HG03196 (cell line): Measurements from ENCODE around the gene RAB3GAP1.
"Not testable (repeated sequence)": the region's sequence is repeated elsewhere in the genome, so short reads cannot be mapped to it uniquely, and the experiment has no call there.

Experiments
- ATAC-seq: cut with Tn5 transposase; IDR thresholded peaks from one replicate; pipeline ENCODE4 v1.9.1; 2021; ENCODE audit not compliant: unreplicated experiment

RAB3GAP1 gene

GRCh38 chr2:135052997-135053474, 944 bp downstream of the RAB3GAP1 start:
- peak; percentile 37 for ATAC-seq

DNA sequence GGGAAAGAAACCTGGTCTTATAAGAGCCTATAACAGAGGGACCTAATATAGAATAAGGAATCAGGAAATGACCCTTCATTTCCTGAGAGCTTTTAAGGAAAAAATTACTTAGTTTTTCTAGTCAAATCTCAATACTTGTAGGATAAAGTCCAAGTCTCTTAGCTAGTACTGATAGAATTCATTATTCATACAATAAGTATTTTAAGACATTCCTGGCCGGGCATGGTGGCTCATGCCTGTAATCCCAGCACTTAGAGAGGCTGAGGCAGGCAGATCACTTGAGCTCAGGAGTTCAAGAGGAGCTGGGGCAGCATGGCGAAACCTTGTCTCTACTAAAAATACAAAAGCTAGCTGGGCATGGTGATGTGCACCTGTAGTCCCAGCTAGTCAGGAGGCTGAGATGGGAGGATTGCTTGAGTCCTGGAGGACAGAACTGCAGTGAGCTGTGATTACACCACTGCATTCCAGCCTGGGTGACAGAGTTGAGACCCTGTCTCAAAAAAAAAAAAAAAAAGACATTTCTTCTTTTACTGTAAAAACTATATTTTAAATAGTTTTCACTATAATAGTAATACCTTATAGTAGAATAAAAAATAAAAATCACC, 3.2 kb downstream of the RAB3GAP1 start:
- ATAC-seq: no peak

- no peak for ATAC-seq
Measured at GRCh38 chr2:135056790-135057189, 4.7 kb downstream of the RAB3GAP1 start.

DNA sequence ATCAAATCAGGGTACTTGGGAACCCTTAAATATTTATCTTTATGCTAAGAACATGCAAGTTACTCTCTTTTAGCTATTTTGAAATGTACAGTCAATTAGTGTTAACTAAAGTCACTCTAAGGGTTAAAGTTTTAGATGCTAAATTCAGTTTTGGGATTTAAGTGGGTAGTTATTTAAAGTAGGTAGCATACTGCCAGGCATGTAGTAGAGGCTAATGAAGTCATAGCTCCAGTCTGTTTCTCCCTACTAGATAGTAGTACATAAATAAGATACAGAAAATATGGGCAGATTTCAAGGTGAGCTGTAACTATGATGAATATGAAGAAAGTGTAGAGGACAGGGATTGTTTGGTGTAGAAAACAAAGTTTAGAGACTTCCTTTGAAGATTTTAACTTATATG, 7.5 kb downstream of the RAB3GAP1 start:
- ATAC-seq: no peak

DNA sequence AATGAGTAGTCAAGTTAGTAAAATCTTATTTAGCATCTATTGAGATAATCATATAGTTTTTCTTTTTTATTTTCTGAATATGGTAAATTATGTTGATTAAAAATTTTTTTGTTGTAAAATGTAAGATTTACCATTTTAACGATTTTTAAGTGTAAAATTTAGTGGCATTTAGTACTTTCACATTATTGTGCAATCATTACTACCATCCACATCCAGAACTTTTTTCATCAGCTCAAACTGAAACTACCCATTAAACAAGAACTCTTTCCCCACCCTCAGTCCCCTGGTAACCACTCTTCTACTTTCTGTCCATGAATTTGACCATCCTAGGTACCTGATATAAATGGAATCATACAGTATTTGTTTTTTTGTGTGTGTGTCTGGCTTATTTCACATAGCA, 11.1 kb downstream of the RAB3GAP1 start:
- ATAC-seq: no peak

- ATAC-seq: no peak
Measured at GRCh38 chr2:135064149-135064548, 12.1 kb downstream of the RAB3GAP1 start.

DNA sequence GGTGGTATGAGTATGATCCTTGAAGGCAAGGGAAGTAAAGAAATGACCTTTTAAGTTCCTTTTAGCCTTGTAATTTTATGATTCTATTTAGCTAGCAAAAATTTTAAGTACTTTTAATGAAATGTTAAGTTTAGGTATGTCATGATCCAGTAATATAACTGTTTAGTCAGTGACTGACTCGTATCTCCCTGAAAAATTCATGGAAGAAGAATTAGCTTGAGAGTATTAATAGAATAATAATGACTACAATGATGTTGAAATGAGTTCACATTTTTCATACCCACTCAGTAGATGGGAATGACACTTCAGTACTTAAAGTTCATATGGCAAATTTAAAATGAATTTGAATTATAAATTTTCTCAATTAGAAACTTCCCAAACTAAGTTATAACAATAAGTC, 14.6 kb downstream of the RAB3GAP1 start:
- no peak for ATAC-seq

DNA sequence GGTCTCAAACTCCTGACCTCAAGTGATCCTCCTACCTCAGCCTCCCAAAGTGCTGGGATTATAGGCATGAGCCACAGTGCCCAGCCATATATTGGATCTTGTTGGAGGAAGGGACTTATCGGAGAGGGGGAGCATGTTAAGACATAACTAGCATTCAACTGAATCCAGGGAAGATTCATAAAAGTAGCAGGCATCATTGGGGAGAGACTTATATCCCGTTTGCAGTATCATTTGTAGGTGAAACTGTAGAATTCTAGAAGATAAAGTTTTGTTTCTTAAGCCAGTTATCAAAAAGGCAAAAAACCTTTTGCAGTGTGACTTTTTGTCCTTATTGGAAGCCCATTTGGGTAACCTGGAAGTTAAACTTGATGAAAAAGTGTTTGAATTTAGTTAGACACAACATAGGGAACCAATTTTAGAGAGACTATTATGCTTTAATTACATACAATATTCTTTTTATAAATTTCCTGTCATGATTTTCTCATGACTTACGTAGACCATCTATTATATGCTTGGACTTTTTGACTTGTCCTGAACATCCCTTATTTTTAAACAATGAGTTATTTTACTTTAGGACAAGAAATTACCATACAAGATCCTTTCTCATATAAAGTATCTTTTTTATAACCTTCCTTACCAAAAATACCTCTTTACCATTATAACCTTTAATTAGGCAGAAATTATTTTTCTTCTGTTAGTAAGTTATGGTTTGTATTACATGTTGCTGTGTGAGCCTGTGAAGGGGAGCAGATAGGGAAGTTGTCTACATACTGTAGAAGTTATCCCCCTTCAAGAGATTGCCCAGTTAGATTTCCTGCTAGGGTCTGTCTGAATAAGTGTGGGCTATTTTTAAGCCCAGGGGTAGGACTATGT, 20.3 kb downstream of the RAB3GAP1 start:
- ATAC-seq: no peak

- no peak for ATAC-seq
Measured at GRCh38 chr2:135074216-135074615, 22.1 kb downstream of the RAB3GAP1 start.

GRCh38 chr2:135076556-135076955, 24.5 kb downstream of the RAB3GAP1 start:
- no peak for ATAC-seq

GRCh38 chr2:135078417-135078816, 26.3 kb downstream of the RAB3GAP1 start:
- no peak for ATAC-seq

DNA sequence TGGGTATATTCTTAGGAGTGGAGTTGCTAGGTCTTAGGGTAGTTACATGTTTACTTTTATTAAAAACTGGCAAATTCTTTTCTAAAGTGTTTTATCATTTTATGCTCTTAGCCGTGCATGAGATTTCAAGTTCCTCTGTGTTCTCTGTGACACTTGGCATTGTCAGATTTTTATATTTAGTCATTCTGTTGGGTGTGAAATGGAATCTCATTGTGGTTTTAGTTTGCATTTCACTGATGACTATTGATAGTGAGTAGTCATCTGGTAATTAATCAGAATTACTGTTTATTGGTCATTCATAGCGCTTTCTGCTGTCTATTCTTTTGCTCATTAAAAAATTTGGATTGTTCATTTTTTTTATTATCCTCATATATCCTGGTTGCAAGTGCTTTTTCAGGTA, 34.1 kb downstream of the RAB3GAP1 start:
- no peak for ATAC-seq

GRCh38 chr2:135089597-135089996, 37.5 kb downstream of the RAB3GAP1 start:
- ATAC-seq: not testable (repeated sequence)

DNA sequence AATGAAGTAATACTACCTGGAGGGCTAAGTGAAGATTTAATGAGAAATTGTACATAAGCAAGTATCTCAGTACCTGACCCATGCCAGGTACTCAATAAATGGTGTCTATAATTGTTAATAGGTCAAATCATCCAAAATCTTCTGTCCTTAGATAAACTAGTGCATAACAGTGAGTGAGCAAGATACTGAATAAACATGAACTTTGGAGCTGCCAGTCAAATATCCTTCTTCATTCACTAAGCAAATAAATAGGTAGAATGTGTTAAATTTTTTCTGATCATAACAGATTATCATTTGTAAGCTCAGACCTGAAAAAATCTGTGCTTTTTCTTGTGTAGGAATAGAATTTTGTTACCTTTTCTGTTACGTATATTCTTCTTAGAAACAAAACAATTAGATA, 39.6 kb downstream of the RAB3GAP1 start:
- no peak for ATAC-seq

DNA sequence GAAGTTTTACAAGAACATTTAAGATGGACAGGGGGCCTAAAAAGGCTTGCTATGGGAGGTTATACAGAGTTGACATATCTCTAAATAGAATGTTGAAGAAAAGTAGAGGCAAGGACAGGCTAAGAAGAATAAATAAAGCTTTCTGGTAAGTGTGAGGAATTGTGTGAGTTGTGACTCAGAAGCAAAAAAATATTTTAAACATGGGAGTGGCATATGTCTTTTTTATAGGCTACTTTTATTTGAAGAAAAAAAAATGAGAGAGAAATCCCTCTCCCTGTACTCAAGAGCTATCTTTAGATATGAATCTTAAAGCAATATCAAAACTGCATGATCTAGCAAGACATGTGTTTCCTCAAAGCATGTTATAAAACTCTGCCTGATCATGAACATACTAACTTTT, 41.1 kb downstream of the RAB3GAP1 start:
- ATAC-seq: no peak

DNA sequence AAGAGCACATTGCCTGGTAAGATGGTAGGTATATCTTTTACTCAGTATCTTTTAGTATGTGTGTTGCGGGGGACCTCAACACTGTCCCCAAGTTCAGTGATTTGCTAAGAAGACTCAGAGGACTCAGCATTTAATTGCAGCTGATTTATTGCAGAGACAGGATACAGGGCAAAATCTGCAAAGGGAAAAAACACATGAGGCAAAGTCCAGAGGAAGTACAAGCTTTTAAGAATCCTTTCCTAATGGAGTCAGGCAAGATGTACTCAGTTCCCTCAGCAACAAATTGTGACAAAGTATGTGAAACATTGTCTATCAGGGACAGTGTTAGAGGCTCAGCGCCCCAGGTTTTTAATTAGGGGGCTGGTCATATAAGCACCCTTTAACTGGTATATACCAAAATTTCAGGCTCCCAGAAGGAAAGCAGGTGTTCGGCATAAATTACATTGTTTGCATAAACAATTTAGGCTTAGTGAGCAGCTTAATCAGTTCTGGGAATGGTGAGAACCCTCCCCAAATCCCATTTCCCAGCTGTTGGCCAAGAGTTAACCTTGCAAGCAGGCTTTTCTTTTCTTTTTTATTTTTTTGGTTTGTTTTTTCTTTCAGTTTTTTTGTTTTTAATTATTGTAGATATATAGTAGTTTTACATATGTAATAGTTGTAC, 41.7 kb downstream of the RAB3GAP1 start:
- no peak for ATAC-seq

GRCh38 chr2:135094508-135094907, 42.4 kb downstream of the RAB3GAP1 start:
- ATAC-seq: no peak

DNA sequence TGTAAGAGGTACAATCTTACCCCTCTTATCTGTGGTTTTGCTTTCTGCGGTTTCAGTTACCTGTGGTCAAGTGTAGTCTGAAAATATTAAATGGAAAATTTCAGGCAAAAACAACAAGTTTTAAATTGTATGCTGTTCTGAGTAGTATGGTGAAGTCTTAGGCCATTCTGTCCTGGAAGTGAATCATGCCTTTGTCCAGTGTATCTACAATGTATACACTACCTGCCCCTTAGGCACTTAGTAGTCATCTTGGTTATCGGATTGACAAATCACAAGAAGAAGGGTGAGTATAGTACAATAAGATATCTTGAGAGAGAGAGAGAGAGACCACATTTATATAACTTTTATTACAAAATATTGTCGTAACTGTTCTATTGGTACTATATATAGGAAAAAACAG, 43.5 kb downstream of the RAB3GAP1 start:
- ATAC-seq: no peak

DNA sequence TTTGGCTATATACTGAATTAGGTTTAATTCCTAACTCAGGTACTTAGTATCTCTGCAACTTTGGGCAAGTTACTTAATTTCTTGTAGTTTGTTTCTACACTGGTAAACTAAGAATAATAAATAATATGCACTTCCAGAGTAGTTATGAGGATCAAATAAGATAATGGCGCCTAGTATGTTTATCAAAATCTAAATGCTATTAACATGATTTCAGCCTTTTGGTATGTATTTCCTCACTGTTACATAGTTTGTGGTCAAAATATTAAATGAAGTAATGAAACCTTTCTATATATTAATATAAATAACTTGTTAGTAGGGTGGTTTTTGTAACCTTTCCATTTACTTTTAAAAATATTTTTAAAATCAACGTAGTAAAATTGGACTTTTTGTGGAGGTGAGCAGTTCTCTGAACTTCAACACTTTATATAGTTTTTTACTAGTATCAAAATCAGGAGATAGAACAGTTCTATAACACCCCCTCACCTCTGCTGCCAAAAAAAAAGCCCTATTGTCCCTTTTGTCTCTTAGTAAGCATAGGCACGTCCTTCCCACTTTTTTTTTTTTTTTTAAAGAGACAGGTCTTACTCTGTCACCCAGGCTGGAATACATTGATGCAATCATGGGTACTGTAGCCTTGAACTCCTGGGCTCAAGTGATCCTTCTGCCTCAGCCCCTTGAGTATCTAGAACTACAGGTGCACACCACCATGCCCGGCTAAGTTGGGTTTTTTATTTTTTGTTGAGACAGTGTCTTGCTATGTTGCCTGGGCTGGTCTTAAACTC, 44.8 kb downstream of the RAB3GAP1 start:
- no peak for ATAC-seq

DNA sequence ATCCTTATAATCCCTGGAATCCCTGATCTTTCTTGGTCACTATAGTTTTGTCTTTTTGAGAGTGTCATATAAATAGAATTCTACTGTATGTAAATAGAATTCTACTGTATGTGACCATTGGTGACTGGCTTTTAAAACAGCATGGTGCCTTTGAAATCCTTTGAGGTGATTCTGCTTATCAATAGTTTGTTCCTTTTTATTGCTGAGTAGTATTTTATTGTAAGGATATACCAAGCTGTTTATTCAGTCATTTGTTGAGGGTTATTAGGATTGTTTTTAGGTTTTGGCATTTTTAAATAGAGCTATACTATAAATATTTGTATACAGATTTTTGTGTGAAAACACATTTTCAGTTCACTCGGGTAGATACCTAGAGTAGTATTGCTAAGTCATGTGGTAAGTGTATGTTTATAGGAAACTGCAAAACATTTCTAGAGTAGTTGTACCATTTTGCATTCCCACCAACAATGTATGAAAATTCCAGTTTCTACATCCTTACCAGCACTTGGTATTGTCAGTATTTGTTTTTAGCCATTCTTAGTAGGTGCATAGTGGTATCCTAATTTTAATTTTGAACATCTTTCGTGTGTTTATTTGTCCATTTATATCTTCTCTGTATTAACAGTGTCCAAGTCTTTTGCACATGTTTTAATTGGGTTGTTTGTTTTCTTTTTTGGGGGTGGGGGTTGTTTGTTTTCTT, 45.6 kb downstream of the RAB3GAP1 start:
- no peak for ATAC-seq
